Measurements from ENCODE around the gene PCDHB14.
"Not testable (repeated sequence)": the region's sequence is repeated elsewhere in the genome, so short reads cannot be mapped to it uniquely, and the experiment has no call there.

DNA sequence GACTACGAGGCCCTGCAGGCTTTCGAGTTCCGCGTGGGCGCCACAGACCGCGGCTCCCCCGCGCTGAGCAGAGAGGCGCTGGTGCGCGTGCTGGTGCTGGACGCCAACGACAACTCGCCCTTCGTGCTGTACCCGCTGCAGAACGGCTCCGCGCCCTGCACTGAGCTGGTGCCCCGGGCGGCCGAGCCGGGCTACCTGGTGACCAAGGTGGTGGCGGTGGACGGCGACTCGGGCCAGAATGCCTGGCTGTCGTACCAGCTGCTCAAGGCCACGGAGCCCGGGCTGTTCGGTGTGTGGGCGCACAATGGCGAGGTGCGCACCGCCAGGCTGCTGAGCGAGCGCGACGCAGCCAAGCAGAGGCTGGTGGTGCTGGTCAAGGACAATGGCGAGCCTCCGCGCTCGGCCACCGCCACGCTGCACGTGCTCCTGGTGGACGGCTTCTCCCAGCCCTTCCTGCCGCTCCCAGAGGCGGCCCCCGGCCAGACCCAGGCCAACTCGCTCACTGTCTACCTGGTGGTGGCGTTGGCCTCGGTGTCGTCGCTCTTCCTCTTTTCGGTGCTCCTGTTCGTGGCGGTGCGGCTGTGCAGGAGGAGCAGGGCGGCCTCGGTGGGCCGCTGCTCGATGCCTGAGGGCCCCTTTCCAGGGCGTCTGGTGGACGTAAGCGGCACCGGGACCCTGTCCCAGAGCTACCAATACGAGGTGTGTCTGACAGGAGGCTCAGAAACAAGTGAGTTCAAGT, 38.9 kb upstream of the PCDHB14 start:
- not testable (repeated sequence) for TF ChIP-seq POLR2A (IDR thresholded peaks at IDR 0.05; ENCODE audit: low read length); GATA1 (IDR thresholded peaks at IDR 0.05; ENCODE audit: low read depth, low read length)
